Mucosa of descending colon (tissue), 3 donors: ENCODE measurements around the gene IPO9. TPM values are rescaled to one million over a fixed set of nuclear protein-coding genes. Genes with fewer than 3 reads are reported as not detected.

Experiments
- ATAC-seq: fragments of 200-7000 bp; cut with Tn5 transposase; one replicate; pipeline ENCODE4 v1.9.1; 2020; ENCODE audit warnings: mild to moderate bottlenecking, moderate library complexity
- DNase-seq, 3 donors: peaks; one replicate each; pipeline ENCODE4 v3.0.0-alpha.2; 2020
- H3K36me3 ChIP-seq: fragments of 200-600 bp; one replicate; pipeline ENCODE4 v1.8.0; 2021; ENCODE audit warnings: low read depth, mild to moderate bottlenecking
- H3K4me1 ChIP-seq: fragments of 200-600 bp; one replicate; pipeline ENCODE4 v1.8.0; 2021; ENCODE audit warnings: low read depth, mild to moderate bottlenecking
- H3K4me3 ChIP-seq: fragments of 200-600 bp; one replicate; pipeline ENCODE4 v1.8.0; 2021; ENCODE audit warnings: mild to moderate bottlenecking
- H3K9me3 ChIP-seq: fragments of 200-600 bp; one replicate; pipeline ENCODE4 v1.8.0; 2021; ENCODE audit warnings: mild to moderate bottlenecking
- intact Hi-C, 2 donors: fragments of 100-400 bp; cut with DNase I in 1 of 2; cut with micrococcal nuclease in 1 of 2; formaldehyde crosslinking; loops; one replicate each; pipeline versions ENCODE4 v1.11.0 to v1.11.1; 2022; cut with DNase I, micrococcal nuclease
- long read RNA-seq, 2 donors: library from polyadenylated mRNA; unstranded; transcript quantifications; one replicate each; pipeline ENCODE4 v2.0.0, GENCODE V29; 2019 to 2021
- total RNA-seq, 3 donors: library from RNA; stranded (reverse); fragmentation: NEBNext Ultra II Directional in 2 of 3; extraction: Animal tissue kit (Norgen Biotek cat#: 25700) in 2 of 3; gene quantifications; one replicate each; pipeline versions ENCODE4 v1.2.1 to v1.2.4, GENCODE V29; 2021 to 2023
- TF ChIP-seq, protein P1 (sequence below): fragments of 200-600 bp; IDR thresholded peaks from one replicate; pipeline ENCODE4 v1.8.0; 2022; ENCODE audit warnings: antibody characterized with exemption, mild to moderate bottlenecking
- donor health status: DM: no; HTN: no; CAD: no; lungs with moderate emphysema.
- donor health status: DM: no; HTN: no; CAD: no.
- donor health status: DM: no; HTN: yes; CAD: no.

The IPO9 gene
- total RNA-seq, result 10 to 100 TPM; 25.9 to 33.9 (median 28.4) TPM
- long read RNA-seq, donor 1, full-length matches to known transcripts, result 9 of 22 reads
- long read RNA-seq, donor 1, partial matches to known transcripts, result 9 of 22 reads
- long read RNA-seq, donor 1, other reads (novel, unspliced or antisense), result 4 of 22 reads
- long read RNA-seq, donor 2, full-length matches to known transcripts, result 1 of 3 reads
- long read RNA-seq, donor 2, partial matches to known transcripts, result 2 of 3 reads
- long read RNA-seq, donor 2, other reads (novel, unspliced or antisense), result 0 of 3 reads

DNA sequence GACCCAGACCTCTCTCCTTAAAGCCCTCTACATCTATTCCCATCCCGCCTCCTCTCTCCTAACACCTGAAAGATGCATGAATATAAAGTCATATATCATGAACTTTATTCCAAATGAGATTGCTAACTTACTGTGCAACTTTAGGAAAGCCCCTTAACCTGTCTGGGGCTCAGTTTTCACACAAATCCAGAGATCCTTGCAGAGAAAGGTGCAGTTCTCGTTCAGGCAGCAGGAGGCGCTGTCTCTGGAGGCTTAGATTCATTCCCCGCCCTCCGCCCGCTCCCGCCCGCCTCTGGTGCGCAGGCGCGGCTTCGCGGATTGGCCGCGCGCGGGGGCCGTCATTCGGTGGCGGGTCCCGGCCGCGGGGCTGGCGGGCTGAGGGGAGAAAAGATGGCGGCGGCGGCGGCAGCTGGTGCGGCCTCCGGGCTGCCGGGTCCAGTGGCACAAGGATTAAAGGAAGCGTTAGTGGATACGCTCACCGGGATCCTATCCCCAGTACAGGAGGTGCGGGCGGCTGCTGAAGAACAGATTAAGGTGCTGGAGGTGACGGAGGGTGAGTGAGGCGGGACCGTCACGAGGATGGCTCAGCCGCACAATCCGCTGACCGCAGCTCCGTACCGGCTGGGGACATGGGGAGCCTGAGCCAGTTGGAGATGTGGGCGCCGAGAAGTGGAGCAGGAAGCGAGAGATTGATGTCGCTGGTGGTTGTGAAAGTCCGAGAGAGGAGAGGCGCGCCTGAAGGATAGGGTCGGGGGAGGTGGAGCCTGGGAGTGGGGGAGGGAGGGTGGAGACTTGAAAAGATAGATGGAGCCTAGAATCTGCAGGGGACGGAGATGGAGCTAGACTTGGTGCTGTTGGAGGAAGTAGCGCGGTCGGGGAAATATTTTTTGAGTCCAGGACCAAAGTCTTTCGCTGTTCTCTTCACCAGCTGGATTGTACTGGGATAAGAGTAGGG, at the start of gene IPO9:
IPO9 (plus strand) TSS at position 338 of the 955 bp plus-strand sequence; CDS start at position 391, 53 bp downstream.
- TF ChIP-seq, protein P1, sequence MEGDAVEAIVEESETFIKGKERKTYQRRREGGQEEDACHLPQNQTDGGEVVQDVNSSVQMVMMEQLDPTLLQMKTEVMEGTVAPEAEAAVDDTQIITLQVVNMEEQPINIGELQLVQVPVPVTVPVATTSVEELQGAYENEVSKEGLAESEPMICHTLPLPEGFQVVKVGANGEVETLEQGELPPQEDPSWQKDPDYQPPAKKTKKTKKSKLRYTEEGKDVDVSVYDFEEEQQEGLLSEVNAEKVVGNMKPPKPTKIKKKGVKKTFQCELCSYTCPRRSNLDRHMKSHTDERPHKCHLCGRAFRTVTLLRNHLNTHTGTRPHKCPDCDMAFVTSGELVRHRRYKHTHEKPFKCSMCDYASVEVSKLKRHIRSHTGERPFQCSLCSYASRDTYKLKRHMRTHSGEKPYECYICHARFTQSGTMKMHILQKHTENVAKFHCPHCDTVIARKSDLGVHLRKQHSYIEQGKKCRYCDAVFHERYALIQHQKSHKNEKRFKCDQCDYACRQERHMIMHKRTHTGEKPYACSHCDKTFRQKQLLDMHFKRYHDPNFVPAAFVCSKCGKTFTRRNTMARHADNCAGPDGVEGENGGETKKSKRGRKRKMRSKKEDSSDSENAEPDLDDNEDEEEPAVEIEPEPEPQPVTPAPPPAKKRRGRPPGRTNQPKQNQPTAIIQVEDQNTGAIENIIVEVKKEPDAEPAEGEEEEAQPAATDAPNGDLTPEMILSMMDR, result peak; percentile 97
- H3K9me3 ChIP-seq, result no peaks in the 10 kb centered on the region
- H3K36me3 ChIP-seq, result no peaks in the 10 kb centered on the region
- peak; percentile 100 for ATAC-seq
- intact Hi-C loops, result no loop called here
- peaks cover 21% of the 10 kb centered on the region for H3K4me1 ChIP-seq
- peak; percentile 93 to 97 (median 96) for DNase-seq
- H3K4me3 ChIP-seq, result peak within 1 kb of the TSS; percentile 88

DNA sequence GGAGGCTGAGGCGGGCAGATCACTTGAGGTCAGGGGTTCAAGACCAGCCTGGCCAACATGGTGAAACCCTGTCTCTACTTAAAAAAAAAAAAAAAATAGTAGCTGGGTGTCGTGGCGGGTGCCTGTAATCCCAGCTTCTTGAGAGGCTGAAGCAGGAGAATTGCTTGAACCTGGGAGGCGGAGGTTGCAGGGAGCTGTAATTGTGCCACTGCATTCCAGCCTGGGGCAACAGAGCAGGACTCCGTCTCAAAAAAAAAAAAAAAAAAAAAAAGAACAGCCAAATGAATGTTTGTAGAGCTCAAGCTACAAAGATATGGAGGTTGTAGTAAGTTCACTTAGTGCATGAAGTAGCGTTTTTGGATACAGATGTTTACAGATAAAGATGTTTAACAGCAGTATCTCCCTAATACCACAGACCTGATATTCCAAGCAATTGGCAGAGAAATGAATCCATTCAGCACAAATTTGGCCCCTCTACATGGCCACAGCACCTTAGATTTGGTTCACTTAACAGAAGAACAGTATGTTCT, 49.5 kb upstream of the IPO9 start:
- intact Hi-C loops, result no loop called here
- DNase-seq, result no peak
- Histone ChIP-seq H3K4me3 (no peak overlapping the region), H3K4me1 (no peaks in the 10 kb centered on the region), H3K36me3 (no peaks in the 10 kb centered on the region), H3K9me3 (no peaks in the 10 kb centered on the region)
- ATAC-seq, result no peak
- TF ChIP-seq, protein P1, result no peak

DNA sequence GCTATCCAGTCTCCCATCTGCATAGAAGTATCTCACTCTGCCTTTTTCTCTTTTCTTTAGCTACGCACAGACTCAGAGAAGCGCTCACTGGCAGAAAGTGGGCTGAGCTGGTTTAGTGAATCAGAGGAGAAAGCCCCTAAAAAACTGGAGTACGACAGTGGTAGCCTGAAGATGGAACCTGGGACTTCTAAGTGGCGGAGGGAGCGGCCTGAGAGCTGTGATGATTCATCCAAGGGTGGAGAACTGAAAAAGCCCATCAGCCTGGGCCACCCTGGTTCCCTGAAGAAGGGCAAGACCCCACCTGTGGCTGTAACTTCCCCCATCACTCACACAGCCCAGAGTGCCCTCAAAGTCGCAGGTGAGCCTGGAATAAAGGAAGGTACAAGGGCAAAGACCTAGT, 48.0 kb upstream of the IPO9 start:
- Histone ChIP-seq H3K4me1 (no peaks in the 10 kb centered on the region), H3K9me3 (no peaks in the 10 kb centered on the region), H3K4me3 (no peak overlapping the region), H3K36me3 (no peaks in the 10 kb centered on the region)
- intact Hi-C loops, result no loop called here
- ATAC-seq, result no peak
- no peak for DNase-seq
- TF ChIP-seq, protein P1, result no peak

DNA sequence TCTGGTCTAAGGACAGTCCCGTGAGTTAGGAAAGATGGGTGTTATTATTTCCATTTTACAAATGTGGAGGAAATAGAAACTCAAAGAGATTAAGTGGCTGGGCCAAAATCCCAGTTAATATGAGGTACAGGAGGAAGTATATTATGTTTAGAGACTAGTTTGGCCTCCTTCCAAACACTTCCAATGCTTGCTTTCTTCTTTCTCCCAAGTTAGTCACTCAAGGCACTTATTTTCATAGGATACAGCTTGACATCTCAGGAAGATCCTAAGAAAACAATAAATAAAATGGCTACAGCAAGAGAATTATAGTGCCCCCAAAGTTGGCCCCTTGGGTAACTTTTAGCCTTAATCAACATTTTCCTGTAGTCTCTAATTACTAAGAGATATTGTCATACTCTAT, 47.5 kb upstream of the IPO9 start:
- Histone ChIP-seq H3K4me1 (no peaks in the 10 kb centered on the region), H3K4me3 (no peak overlapping the region), H3K36me3 (no peaks in the 10 kb centered on the region), H3K9me3 (no peaks in the 10 kb centered on the region)
- ATAC-seq, result no peak
- DNase-seq, result no peak
- intact Hi-C loops, result no loop called here
- TF ChIP-seq, protein P1, result no peak

DNA sequence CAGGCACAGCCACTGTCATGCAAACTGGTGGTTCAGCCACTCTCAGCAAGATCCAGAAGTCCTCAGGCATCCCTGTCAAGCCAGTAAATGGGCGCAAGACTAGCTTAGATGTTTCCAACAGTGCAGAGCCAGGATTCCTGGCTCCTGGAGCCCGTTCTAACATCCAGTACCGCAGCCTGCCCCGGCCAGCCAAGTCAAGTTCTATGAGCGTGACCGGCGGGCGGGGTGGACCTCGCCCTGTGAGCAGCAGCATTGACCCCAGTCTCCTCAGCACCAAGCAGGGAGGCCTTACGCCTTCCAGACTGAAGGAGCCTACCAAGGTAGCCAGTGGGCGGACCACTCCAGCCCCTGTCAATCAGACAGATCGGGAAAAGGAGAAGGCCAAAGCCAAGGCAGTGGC, 46.6 kb upstream of the IPO9 start:
- Histone ChIP-seq H3K9me3 (no peaks in the 10 kb centered on the region), H3K4me1 (no peaks in the 10 kb centered on the region), H3K4me3 (no peak overlapping the region), H3K36me3 (no peaks in the 10 kb centered on the region)
- DNase-seq (no peak), ATAC-seq (no peak)
- intact Hi-C loops, result no loop called here
- TF ChIP-seq, protein P1, result no peak
